Heart left ventricle (tissue), 13 donors: ENCODE measurements around the gene KRT6B.
"Not testable (repeated sequence)": the region's sequence is repeated elsewhere in the genome, so short reads cannot be mapped to it uniquely, and the experiment has no call there.

Source experiments
- CTCF ChIP-seq, 12 donors: fragments of 200-600 bp; sonication (generic) in 4 of 12; IDR thresholded peaks; one replicate each; pipeline versions ENCODE4 v1.5.0 to v1.8.0; 2018 to 2022; ENCODE audit warnings: antibody characterized with exemption in 12 of 12, mild to moderate bottlenecking in 5 of 12
- POLR2A ChIP-seq, 2 donors: fragments of 450-650 bp; IDR thresholded peaks; one replicate each; pipeline ENCODE4 v1.6.1; 2017; ENCODE audit warnings: antibody characterized with exemption in 2 of 2, mild to moderate bottlenecking in 2 of 2, moderate library complexity in 2 of 2
- donor health status: ischemic (EF 13 %, LVEDD 7.1; RV severe dilation, severe dysfunction).
- donor health status: DM: no; HTN: yes; CAD: no.
- donor health status: DM: no; HTN: no; CAD: no.
- donor health status: ischemic (EF 25% LVEDD 6.9; RV normal size, moderate dysfunction).
- donor health status: ischemic (EF 25% LVEDD 5.7; RV mildly dilated, moderate dysfunction).
- donor health status: ischemic (EF 35%, LVEDD 5.7; RV mildly dilated, moderate dysfunction).
- donor health status: nonischemic (EF 11% LVEDD 7.7; RV severe dilation, severe dysfunction).
- donor health status: DM: yes; HTN: yes; CAD: no.
- donor health status: PGD.
- donor health status: ischemic (EF 29% LVEDD 5.4; RV normal size, mild dysfunction).
- donor health status: nonischemic (EF 23%, LVEDD 6.1; RV moderate dilation, normal function).

DNA sequence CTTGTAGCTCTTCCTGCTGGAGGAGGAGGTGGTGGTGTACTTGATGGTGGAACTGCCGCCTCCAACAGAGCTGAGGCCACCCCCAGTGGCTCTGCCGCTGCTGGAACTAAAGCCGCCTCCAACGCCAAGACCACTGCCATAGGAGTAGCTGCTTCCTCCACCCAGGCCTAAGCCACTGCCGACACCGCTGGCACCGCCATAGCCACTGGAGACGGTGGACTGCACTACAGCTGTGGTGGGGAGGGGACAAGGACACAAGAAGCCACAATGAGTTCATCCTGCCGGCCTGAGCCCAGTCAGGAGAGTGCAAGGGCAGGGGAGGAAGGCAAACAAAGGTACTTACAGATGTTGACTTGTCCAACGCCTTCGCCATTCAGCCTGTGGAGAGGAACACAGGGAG is 4.8 kb downstream of the KRT6B start:
- TF ChIP-seq POLR2A, CTCF (IDR thresholded peaks at IDR 0.05): not testable (repeated sequence)
